Progenitor cell of endocrine pancreas (in vitro differentiated cells): Measurements from ENCODE around the gene ANKRD33B. TPM values are rescaled to one million over a fixed set of nuclear protein-coding genes. Genes with fewer than 3 reads are reported as not detected.

ENCODE experiments used
- DNase-seq: peaks from one replicate; pipeline ENCODE4 v3.0.0; 2021; ENCODE audit warnings: low spot score; ENCODE audit not compliant: unreplicated experiment
- H3K27ac Mint-ChIP-seq: 2 replicates; pipeline ENCODE4 v1.8.0; 2021; ENCODE audit warnings: mild to moderate bottlenecking, moderate library complexity, mixed read lengths
- H3K27me3 Mint-ChIP-seq: 2 replicates; pipeline ENCODE4 v1.8.0; 2021; ENCODE audit warnings: mixed read lengths
- H3K36me3 Mint-ChIP-seq: 2 replicates; pipeline ENCODE4 v1.8.0; 2022; ENCODE audit warnings: mixed read lengths; ENCODE audit not compliant: insufficient read depth
- H3K4me1 Mint-ChIP-seq: 2 replicates; pipeline ENCODE4 v1.8.0; 2021; ENCODE audit warnings: low read depth, mixed read lengths
- H3K4me3 Mint-ChIP-seq: 2 replicates; pipeline ENCODE4 v1.8.0; 2021; ENCODE audit warnings: low read depth, mild to moderate bottlenecking, moderate library complexity, mixed read lengths
- H3K9me3 Mint-ChIP-seq: 2 replicates; pipeline ENCODE4 v1.8.0; 2021; ENCODE audit warnings: low read depth, mixed read lengths
- CTCF ChIP-seq: fragments of 200-600 bp; sonication (generic); IDR thresholded peaks from one replicate; pipeline ENCODE4 v1.5.0; 2021; ENCODE audit warnings: antibody characterized with exemption, mild to moderate bottlenecking; ENCODE audit not compliant: unreplicated experiment
- total RNA-seq: library from RNA; stranded (reverse); gene quantifications from 2 replicates; pipeline ENCODE4 v1.2.1, GENCODE V29; 2021

ANKRD33B gene
- total RNA-seq, 1 donor from 2014 or later: 2.1 TPM

GRCh38 chr5:10592601-10593000 is 28.7 kb downstream of the ANKRD33B start:
- peaks cover 4% of the 10 kb centered on the region for H3K9me3 Mint-ChIP-seq
- peaks cover 1% of the 10 kb centered on the region for H3K4me1 Mint-ChIP-seq
- no peak for DNase-seq
- H3K27ac Mint-ChIP-seq: no peak overlapping the region
- no peak overlapping the region for H3K4me3 Mint-ChIP-seq
- H3K27me3 Mint-ChIP-seq: peaks cover 4% of the 10 kb centered on the region
- H3K36me3 Mint-ChIP-seq: no peaks in the 10 kb centered on the region
- no peak for TF ChIP-seq CTCF

GRCh38 chr5:10593531-10594181 is 29.8 kb downstream of the ANKRD33B start:
- Mint-ChIP-seq H3K4me3 (no peak overlapping the region), H3K4me1 (peaks cover 1% of the 10 kb centered on the region), H3K27me3 (peaks cover 4% of the 10 kb centered on the region), H3K9me3 (peaks cover 6% of the 10 kb centered on the region), H3K27ac (no peak overlapping the region), H3K36me3 (no peaks in the 10 kb centered on the region)
- no peak for DNase-seq
- TF ChIP-seq CTCF: no peak

GRCh38 chr5:10594591-10595210 is 30.8 kb downstream of the ANKRD33B start:
- H3K4me1 Mint-ChIP-seq: peaks cover 1% of the 10 kb centered on the region
- H3K27me3 Mint-ChIP-seq: peaks cover 4% of the 10 kb centered on the region
- no peak overlapping the region for H3K4me3 Mint-ChIP-seq

GRCh38 chr5:10595293-10595671 is 31.4 kb downstream of the ANKRD33B start:
- H3K4me3 Mint-ChIP-seq: no peak overlapping the region
- H3K27ac Mint-ChIP-seq: no peak overlapping the region
- peaks cover 4% of the 10 kb centered on the region for H3K27me3 Mint-ChIP-seq
- peaks cover 1% of the 10 kb centered on the region for H3K4me1 Mint-ChIP-seq
- peaks cover 9% of the 10 kb centered on the region for H3K9me3 Mint-ChIP-seq
- peaks cover 2% of the 10 kb centered on the region for H3K36me3 Mint-ChIP-seq
- no peak for TF ChIP-seq CTCF
- no peak for DNase-seq

More at GRCh38 chr5:10594591-10595210, 30.8 kb downstream of the ANKRD33B start:
- no peak for DNase-seq
- Mint-ChIP-seq H3K9me3 (peaks cover 9% of the 10 kb centered on the region), H3K36me3 (peaks cover 2% of the 10 kb centered on the region), H3K27ac (no peak overlapping the region)
- no peak for TF ChIP-seq CTCF

GRCh38 chr5:10595672-10596309 is 31.9 kb downstream of the ANKRD33B start:
- DNase-seq: no peak
- H3K27me3 Mint-ChIP-seq: peaks cover 4% of the 10 kb centered on the region
- H3K4me3 Mint-ChIP-seq: no peak overlapping the region
- H3K27ac Mint-ChIP-seq: no peak overlapping the region
- H3K9me3 Mint-ChIP-seq: peaks cover 9% of the 10 kb centered on the region
- H3K4me1 Mint-ChIP-seq: peaks cover 1% of the 10 kb centered on the region
- TF ChIP-seq CTCF: no peak
- peaks cover 2% of the 10 kb centered on the region for H3K36me3 Mint-ChIP-seq
